NT2/D1 (cell line): ENCODE results near the gene TMEM106B.

Experiments
- SUZ12 ChIP-seq: IDR thresholded peaks from 2 replicates; pipeline ENCODE4 v1.6.1; 2011; ENCODE audit not compliant: insufficient read length, insufficient read depth; ENCODE audit errors: extremely low read depth
- ZNF274 ChIP-seq: IDR thresholded peaks from 2 replicates; pipeline ENCODE4 v1.6.1; 2011; ENCODE audit warnings: mild to moderate bottlenecking, low read depth, low read length

DNA sequence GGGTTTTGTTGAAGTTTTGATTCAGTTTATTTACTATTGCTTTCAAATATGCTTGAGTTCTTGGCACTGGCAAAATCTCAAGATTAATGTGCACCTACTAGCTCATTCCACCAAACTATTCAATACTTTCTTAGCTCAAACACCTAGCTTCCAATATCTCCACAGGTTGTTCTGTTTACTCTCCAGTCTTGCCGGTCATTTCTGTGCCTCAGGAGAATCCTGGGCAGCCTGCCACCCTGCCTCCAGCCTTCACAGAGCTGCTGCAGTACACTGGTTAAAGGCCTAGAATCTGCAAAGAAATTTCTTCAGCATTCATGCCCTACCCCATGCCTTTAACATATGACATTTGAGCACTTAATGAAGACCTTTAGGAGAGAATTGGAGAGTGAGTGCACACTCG is 4.0 kb upstream of the TMEM106B start:
- TF ChIP-seq ZNF274 (no peak), SUZ12 (no peak)
